Activated naive CD4-positive, alpha-beta T cell (primary cell): ENCODE results near the gene TMEM192.
"Not testable (repeated sequence)": the region's sequence is repeated elsewhere in the genome, so short reads cannot be mapped to it uniquely, and the experiment has no call there.

Experiments
- DNase-seq, 4 experiments: peaks; one replicate each; lab custom pipeline; 2025; lab: John Stamatoyannopoulos, UW

TMEM192 gene

GRCh38 chr4:165112368-165113121, at the start of gene TMEM192:
Gene TMEM192 (minus strand): TSS chr4:165112860. CDS start chr4:165112773, 87 bp downstream.
- peak; percentile 76 to 86 (median 79) for DNase-seq

GRCh38 chr4:165158762-165159161, 46.1 kb upstream of the TMEM192 start:
- DNase-seq = no peak

DNA sequence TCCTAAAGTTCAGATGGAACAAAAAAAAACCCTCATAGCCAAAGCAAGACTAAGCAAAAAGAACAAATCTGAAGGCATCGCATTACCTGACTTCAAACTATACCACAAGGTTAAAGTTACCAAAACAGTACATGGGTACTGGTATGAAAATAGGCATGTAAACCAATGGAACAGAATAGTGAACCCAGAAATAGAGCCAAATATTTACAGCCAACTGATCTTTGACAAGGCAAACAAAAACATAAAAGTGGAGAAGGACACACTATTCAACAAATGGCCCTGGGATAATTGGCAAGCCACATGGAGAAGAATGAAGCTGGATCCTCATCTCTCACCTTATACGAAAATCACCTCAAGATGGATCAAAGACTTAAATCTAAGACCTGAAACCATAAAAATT, 44.2 kb upstream of the TMEM192 start:
- DNase-seq = no peak

- no peak for DNase-seq
Observed at GRCh38 chr4:165154482-165154881, 41.8 kb upstream of the TMEM192 start.

GRCh38 chr4:165152527-165152926, 39.9 kb upstream of the TMEM192 start:
- DNase-seq = no peak

DNA sequence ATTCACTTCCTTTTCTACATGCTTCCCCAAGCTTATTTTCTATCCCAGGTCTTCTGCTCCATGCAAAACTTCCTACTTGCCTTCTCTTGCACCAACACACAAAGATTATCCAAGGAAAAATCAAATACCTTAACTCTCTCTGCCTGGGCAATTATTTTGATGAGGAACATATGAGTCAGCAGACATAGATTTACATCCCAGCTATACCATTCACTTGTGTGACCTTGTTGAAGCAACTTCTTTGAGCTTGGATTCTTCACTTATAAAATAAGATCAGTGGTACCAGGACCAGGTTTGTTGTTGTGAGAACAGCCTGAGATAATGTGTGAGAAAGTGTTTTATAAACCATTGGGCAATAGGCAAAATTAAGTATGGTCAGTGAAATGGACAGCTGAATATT, 39.1 kb upstream of the TMEM192 start:
- DNase-seq = no peak

- no peak for DNase-seq
Observed at GRCh38 chr4:165150545-165150944, 37.9 kb upstream of the TMEM192 start.

- no peak for DNase-seq
Observed at GRCh38 chr4:165138843-165139242, 26.2 kb upstream of the TMEM192 start.

DNA sequence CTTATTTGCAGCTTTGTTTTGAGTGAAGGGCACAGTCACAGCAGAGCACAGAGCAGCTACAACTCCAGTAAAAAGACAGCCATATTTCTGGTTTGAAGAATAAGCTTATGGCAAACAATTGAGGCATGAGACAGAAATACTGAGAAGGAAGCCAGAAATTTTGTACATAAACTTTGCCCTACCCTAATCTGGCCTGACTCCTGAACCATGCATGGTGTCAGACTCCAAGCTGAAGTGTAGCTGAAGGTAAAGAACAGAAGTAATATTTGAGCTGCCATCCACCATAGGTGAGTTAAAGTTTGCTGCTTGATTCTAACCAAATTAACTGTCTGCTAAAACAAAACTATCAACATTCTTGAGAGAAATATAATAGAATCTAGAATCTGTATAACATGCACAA, 24.5 kb upstream of the TMEM192 start:
- DNase-seq = no peak

DNA sequence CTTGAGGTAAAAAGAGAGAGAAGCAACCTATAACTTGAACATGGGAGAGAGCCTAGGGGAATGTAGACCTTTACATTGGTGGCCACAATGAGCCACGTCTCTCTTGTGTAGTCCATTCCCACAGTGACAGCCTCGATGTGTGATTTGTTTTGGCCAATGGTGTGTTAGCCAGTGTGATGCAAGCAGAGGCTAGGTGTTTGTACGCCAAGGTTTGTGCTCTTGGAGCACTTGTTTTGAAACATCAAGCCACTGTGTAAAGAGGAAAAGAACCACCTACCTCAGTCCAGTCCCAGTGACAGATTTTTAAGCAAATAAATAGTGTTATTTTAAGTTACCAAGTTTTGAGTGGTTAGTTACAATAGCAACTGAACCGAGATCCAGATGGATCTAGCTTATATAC, 23.9 kb upstream of the TMEM192 start:
- DNase-seq = no peak

DNA sequence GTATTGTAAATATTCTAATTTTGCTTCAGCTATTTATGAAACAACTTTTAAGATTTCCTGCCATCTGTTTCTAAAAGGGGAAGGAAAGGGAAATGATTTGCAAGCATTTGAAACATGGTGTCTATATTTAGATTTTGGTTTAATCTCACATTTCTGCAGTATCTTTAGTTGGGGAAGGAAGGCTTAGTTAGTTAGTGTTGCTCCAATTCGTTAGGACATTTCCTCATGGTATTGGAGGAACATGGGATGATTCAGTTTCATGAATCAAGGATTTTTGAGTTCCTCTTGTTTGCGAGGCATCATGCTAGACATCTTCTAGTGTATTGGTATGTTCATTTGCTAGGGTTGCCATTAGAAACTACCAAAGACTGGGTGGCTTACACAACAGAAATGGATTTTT, 20.5 kb upstream of the TMEM192 start:
- no peak for DNase-seq

- peak; percentile 28 to 76 (median 64) for DNase-seq
Observed at GRCh38 chr4:165131247-165131832, 18.7 kb upstream of the TMEM192 start.

DNA sequence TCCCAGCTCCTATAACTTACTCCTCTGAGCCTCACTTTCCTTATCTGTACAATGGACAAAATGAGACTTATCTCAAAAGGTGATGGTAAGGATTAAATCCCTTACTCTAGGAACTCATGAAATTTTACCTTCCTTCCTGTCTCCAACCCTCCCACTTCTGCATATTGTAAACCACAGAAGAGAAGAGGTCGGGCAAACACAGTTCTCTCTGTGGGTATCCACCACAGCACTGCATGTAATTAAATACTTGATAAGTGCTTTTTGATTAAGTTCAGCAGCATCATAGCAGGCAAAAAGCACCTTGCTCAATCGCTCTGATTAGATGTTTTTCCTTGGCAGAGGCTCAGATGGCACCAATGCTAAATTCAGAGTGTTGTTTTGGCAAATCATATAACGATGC, 17.3 kb upstream of the TMEM192 start:
- no peak for DNase-seq

- DNase-seq = not testable (repeated sequence)
Observed at GRCh38 chr4:165125869-165126499, 13.3 kb upstream of the TMEM192 start.

DNA sequence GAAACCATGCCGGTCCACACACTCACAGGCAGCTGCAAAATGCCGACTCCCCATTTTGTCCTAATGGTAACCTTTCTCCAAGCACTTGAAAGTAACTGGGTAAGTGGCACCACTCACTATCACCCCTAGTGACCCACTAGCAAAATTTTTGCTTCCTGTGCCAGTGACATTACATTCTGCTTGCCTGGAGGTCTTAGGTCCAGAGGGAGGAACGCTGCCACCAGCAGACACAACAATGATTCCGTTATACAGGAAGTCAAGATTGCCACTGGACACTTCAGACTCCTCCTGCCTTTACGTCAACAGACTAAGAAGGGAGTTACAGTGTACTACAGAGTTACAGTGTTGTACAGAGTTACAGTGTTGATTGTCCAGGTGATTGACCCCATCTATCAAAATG, 11.8 kb upstream of the TMEM192 start:
- DNase-seq = no peak

DNA sequence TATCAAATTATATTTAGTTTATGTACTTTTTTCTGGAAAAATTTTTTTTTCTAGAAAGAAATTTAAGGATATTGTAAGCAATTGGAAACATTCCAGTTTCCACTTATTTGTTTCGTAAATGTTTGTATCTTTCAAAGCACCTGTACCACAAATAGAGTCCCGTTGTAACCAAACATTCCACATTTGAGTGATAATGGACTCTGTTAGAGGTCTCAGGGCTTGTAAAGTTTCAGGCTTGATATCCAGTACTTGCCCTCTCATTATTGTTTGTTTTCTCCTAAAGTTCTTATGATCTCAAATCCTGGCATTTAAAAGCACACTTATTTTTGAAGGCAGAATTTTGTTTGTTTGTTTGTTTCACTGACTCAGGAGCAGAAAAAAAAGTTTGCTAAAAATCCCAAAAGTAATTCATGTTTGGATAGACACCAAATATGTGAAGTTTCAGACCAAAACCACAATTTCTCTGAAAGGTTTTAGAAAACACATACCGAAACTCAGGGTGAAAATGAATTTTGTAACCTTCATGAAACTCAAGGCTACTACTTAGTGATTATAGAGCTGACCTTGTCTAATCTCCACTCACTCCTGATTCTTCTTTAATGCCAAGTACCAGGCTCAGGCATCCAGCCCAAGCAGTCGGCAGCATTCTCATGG, 5.7 kb upstream of the TMEM192 start:
- DNase-seq = no peak

- no peak for DNase-seq
Observed at GRCh38 chr4:165115301-165115700, 2.6 kb upstream of the TMEM192 start.

DNA sequence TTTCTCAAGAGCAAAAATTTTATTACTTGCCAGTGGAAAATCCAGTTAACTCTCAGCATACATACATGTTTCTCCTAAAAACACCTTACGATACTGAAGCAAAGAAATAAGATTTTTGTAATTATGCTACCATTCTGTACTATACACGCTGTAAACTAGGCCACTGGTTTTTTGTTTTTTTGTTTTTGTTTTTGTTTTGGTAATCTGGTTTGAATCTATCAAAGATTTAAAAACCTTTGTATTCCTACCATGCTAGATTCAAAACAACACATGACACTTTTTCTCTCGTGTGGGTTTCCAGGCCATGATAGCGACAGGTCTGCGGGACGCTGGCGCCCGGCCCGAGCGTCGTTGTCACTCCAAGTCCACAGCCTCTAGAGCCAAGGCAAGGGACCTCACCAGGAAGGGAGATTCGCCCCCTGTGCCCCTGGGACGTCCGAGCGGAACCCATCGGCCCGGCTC, 723 bp downstream of the TMEM192 start:
- DNase-seq = no peak

DNA sequence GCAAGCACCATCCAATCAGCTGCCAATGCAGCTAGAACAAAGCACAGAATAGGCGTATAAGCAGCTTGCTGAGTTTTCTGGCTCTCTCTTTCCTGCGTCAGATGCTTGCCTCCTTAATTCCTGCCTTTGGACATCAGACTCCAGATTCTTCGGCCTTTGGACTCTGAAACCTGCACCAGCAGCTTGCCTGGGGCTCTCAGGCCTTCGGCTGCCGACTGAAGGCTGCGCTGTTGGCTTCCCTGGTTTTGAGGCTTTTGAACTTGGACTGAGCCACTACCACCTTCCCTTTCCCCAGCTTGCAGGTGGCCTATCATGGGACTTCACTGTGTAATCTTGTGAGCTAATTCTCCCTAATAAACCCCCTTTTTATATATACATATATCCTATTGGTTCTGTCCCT, 6.1 kb downstream of the TMEM192 start:
- DNase-seq = no peak

- DNase-seq = no peak
Observed at GRCh38 chr4:165101641-165102040, 11.0 kb downstream of the TMEM192 start.

- DNase-seq = no peak
Observed at GRCh38 chr4:165096776-165097175, 15.9 kb downstream of the TMEM192 start.

GRCh38 chr4:165095291-165095690, 17.4 kb downstream of the TMEM192 start:
- no peak for DNase-seq

GRCh38 chr4:165094873-165095272, 17.8 kb downstream of the TMEM192 start:
- no peak for DNase-seq
